Endothelial cell of umbilical vein (primary cell): ENCODE data around the gene CACNA1A.

Experiments
- POLR2A ChIP-seq: IDR thresholded peaks from 2 replicates; pipeline ENCODE4 v1.6.1; 2012; ENCODE audit warnings: low read depth, mild to moderate bottlenecking, control low read depth, low read length
- POLR2AphosphoS5 ChIP-seq: IDR thresholded peaks from 2 replicates; pipeline ENCODE4 v1.6.1; 2012; ENCODE audit warnings: low read depth, mild to moderate bottlenecking, control low read depth, low read length, moderate library complexity; ENCODE audit not compliant: insufficient read depth
- TF ChIP-seq, protein P1 (sequence below), 2 donors: IDR thresholded peaks; 1 replicate in 1 of 2; 2 replicates in 1 of 2; pipeline ENCODE4 v1.5.1; 2011; ENCODE audit warnings: low read length in 2 of 2, mild to moderate bottlenecking in 2 of 2, moderate library complexity in 2 of 2, control low read depth in 1 of 2, inconsistent platforms in 1 of 2, low read depth in 1 of 2; ENCODE audit not compliant: insufficient read depth in 1 of 2; ENCODE audit errors: extremely low read depth in 1 of 2

DNA sequence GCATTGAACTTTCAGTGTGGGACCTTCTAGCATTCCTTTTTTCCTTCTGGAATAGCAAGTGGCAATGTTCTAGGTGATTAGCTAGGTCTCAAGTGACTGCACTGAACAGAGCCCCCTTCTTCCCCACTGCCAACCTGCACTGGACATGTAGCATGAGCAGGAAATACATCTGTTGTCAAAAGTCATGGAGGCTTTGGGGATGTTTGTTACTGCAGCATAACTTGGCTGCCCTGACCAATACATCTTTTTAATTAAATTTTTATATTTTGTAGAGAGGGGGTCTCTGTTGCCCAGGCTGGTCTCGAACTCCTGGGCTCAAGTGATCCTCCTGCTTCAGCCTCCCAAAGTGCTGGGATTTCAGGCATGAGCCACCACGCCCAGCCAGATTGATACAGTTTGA is 163.6 kb downstream of the CACNA1A start:
- TF ChIP-seq, protein P1, sequence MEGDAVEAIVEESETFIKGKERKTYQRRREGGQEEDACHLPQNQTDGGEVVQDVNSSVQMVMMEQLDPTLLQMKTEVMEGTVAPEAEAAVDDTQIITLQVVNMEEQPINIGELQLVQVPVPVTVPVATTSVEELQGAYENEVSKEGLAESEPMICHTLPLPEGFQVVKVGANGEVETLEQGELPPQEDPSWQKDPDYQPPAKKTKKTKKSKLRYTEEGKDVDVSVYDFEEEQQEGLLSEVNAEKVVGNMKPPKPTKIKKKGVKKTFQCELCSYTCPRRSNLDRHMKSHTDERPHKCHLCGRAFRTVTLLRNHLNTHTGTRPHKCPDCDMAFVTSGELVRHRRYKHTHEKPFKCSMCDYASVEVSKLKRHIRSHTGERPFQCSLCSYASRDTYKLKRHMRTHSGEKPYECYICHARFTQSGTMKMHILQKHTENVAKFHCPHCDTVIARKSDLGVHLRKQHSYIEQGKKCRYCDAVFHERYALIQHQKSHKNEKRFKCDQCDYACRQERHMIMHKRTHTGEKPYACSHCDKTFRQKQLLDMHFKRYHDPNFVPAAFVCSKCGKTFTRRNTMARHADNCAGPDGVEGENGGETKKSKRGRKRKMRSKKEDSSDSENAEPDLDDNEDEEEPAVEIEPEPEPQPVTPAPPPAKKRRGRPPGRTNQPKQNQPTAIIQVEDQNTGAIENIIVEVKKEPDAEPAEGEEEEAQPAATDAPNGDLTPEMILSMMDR (IDR thresholded peaks at IDR 0.05; ENCODE audit: extremely low read depth in 1 of 2, insufficient read depth in 1 of 2, low read depth in 1 of 2, low read length in 2 of 2) = no peak
- TF ChIP-seq POLR2AphosphoS5 (no peak), POLR2A (no peak)
